Daoy (cell line): Measurements from ENCODE around the gene CCL22. TPM values are rescaled to one million over a fixed set of nuclear protein-coding genes. Genes with fewer than 3 reads are reported as not detected.

Experiments used
- DNase-seq: peaks from one replicate; pipeline ENCODE4 v3.0.0-alpha.2; 2015; ENCODE audit warnings: low read depth
- total RNA-seq: library from RNA; depleted of rRNA; stranded (reverse); fragments of >200 nt; shearing (Covaris generic); gene quantifications from 2 replicates; pipeline ENCODE4 v1.2.3, GENCODE V29; 2014

Gene CCL22
- total RNA-seq, 1 experiment from 2014 or later, result not detected

DNA sequence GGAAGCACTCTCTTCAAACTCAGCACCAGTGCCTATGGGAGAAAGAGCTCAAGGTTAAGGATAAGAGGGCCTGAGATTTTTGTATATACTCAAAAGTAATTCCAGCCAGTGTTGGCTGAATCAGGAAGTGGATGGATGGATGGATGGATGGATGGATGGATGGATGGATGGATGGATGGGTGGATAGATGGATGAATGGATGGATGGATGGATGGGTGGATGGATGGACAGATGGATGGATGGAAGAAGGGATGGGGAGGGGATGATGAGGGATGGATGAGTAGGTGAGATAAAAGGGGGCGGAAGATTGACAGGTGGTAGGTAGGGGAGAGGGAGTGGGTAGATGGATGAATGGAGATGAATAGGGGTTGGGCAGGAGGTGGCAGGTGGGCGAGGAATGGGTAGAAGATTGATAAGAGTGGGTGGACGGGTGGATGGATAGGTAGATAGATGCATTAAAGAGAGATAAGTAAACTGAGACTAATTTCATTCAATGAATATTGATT, 17.8 kb downstream of the CCL22 start:
- no peak for DNase-seq

DNA sequence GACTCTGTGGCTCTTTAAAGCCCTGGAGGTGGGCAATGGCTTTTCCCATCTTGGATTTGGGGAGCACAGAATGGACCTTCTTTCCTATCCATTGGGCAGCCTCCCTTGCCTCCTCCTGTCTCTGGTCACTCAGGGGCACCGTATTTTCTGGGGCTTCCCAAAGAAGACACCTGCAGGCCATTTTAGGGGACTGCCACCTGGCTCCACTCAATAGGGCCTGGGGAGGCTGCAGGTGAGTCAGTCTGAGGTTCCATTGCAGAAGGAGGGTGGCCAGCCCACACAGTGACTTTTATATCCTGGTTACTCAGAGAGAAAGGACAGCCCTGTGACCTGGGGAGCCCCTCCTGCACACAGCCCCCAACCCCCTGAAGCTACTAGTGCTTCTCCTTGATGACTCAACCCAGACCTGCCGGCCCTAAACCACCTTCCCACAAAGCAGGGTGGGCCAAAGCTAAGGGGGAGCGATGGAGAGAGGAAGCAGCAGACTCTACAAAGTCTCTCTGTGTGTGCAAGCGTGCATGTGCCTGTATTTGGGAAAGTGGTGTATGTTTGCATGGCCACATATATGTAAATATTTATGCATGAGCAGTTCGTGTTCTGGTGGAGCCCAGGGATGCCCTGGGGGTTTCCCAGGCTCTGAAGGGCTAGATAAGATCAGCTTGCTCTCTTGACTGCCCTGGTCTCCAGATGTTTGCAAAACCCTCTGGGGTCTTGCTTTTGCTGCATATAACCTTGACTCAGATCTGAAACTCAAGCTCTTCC, 18.7 kb downstream of the CCL22 start:
- DNase-seq, result peak; percentile 56

DNA sequence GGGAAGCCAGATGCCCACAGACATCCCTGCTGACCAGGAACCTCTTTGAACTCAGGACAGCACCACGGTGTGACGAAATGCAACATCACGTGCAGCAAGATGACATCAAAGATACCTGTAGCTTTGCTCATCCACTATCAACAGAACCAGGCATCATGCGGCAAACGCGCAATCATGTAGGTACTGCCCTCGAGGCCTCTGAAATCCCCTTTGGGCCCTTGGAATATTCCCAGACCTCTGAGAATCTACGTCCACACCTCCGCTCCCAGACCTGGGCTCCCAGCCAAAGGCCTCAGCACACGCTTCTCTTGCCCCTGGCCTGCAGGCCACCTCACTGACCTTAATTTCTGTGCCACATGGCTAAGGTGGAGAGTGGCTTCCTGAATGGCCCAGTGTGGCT, 21.0 kb downstream of the CCL22 start:
- DNase-seq, result no peak

DNA sequence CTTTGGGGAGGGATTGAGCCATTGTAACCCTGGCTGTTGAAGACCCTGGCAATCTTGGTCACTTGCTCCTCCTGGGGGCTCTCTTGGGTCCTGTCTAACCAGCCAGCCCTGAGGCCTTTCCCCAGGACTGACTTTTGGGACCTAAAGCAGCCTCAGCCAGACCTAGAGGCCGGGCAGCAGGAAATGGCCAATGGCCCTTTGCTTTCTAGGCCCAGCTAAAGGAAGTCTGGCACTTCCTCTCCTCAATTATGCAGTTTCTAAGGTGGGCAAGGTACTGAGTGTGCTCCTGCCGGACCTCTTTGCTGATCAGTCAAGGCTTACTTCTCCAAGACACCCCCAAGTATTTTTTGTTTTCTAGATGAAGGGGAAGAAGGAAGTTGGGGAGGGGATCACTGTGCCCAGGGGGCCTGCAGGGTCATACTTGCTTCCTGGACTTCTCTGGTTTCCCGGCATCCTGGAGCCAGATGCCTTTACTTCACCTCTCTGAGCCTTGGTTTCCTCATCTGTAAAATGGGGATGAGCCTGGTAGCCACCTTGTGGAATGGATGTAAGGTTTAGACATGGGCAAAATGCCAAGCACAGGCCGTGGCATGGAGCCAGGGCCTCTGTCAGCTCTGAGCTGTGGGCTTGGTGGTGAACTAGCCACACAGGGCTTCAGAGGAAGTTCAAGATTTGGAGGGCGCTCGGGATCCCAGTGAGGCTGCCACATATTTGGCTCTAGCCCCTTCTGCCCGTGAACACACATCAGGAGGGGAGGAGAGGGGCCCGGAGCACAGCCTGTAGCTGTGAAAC, 22.3 kb downstream of the CCL22 start:
- DNase-seq, result peak; percentile 59

DNA sequence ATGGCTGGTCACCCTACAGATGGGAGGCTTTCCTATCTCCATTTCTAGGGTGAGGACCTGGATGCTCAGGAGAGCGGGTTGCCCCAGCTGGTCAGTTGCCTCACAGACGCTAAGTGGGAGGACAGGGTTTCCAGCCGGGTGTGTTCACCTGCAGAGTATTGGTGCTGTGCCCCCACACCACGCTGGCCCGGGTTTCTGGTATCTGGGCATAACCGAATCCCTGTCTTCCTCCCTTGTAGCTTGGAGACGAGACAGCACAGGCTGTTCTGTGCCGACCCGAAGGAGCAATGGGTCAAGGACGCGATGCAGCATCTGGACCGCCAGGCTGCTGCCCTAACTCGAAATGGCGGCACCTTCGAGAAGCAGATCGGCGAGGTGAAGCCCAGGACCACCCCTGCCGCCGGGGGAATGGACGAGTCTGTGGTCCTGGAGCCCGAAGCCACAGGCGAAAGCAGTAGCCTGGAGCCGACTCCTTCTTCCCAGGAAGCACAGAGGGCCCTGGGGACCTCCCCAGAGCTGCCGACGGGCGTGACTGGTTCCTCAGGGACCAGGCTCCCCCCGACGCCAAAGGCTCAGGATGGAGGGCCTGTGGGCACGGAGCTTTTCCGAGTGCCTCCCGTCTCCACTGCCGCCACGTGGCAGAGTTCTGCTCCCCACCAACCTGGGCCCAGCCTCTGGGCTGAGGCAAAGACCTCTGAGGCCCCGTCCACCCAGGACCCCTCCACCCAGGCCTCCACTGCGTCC, 23.4 kb downstream of the CCL22 start:
- DNase-seq, result no peak

DNA sequence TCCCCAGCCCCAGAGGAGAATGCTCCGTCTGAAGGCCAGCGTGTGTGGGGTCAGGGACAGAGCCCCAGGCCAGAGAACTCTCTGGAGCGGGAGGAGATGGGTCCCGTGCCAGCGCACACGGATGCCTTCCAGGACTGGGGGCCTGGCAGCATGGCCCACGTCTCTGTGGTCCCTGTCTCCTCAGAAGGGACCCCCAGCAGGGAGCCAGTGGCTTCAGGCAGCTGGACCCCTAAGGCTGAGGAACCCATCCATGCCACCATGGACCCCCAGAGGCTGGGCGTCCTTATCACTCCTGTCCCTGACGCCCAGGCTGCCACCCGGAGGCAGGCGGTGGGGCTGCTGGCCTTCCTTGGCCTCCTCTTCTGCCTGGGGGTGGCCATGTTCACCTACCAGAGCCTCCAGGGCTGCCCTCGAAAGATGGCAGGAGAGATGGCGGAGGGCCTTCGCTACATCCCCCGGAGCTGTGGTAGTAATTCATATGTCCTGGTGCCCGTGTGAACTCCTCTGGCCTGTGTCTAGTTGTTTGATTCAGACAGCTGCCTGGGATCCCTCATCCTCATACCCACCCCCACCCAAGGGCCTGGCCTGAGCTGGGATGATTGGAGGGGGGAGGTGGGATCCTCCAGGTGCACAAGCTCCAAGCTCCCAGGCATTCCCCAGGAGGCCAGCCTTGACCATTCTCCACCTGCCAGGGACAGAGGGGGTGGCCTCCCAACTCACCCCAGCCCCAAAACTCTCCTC, 24.1 kb downstream of the CCL22 start:
- DNase-seq, result no peak

DNA sequence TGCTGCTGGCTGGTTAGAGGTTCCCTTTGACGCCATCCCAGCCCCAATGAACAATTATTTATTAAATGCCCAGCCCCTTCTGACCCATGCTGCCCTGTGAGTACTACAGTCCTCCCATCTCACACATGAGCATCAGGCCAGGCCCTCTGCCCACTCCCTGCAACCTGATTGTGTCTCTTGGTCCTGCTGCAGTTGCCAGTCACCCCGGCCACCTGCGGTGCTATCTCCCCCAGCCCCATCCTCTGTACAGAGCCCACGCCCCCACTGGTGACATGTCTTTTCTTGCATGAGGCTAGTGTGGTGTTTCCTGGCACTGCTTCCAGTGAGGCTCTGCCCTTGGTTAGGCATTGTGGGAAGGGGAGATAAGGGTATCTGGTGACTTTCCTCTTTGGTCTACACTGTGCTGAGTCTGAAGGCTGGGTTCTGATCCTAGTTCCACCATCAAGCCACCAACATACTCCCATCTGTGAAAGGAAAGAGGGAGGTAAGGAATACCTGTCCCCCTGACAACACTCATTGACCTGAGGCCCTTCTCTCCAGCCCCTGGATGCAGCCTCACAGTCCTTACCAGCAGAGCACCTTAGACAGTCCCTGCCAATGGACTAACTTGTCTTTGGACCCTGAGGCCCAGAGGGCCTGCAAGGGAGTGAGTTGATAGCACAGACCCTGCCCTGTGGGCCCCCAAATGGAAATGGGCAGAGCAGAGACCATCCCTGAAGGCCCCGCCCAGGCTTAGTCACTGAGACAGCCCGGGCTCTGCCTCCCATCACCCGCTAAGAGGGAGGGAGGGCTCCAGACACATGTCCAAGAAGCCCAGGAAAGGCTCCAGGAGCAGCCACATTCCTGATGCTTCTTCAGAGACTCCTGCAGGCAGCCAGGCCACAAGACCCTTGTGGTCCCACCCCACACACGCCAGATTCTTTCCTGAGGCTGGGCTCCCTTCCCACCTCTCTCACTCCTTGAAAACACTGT, 25.0 kb downstream of the CCL22 start:
- DNase-seq, result peak; percentile 49

DNA sequence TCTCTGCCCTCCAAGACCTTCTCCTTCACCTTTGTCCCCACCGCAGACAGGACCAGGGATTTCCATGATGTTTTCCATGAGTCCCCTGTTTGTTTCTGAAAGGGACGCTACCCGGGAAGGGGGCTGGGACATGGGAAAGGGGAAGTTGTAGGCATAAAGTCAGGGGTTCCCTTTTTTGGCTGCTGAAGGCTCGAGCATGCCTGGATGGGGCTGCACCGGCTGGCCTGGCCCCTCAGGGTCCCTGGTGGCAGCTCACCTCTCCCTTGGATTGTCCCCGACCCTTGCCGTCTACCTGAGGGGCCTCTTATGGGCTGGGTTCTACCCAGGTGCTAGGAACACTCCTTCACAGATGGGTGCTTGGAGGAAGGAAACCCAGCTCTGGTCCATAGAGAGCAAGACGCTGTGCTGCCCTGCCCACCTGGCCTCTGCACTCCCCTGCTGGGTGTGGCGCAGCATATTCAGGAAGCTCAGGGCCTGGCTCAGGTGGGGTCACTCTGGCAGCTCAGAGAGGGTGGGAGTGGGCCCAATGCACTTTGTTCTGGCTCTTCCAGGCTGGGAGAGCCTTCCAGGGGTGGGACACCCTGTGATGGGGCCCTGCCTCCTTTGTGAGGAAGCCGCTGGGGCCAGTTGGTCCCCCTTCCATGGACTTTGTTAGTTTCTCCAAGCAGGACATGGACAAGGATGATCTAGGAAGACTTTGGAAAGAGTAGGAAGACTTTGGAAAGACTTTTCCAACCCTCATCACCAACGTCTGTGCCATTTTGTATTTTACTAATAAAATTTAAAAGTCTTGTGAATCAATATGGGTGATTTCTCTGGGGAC, 25.9 kb downstream of the CCL22 start:
- DNase-seq, result no peak

DNA sequence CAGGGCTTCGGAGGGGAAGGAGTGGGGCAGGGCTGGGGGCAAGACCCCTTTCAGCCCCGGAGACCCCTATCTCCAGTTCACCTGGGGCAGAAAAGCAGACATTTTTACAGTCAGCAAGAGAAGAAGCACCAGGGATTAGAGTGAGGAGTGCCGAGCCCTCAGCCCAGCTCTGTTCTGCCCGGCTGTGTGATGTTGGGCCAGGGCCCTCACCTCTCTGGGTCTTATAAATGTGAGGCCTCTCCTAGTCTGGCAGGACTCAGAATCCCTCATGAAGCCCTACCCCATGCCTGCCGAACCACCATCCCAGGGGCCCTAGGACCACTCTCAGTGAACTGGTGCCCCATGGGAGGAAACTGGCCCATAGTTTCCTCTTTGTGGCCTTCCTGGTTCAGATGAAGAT, 26.5 kb downstream of the CCL22 start:
- DNase-seq, result no peak

DNA sequence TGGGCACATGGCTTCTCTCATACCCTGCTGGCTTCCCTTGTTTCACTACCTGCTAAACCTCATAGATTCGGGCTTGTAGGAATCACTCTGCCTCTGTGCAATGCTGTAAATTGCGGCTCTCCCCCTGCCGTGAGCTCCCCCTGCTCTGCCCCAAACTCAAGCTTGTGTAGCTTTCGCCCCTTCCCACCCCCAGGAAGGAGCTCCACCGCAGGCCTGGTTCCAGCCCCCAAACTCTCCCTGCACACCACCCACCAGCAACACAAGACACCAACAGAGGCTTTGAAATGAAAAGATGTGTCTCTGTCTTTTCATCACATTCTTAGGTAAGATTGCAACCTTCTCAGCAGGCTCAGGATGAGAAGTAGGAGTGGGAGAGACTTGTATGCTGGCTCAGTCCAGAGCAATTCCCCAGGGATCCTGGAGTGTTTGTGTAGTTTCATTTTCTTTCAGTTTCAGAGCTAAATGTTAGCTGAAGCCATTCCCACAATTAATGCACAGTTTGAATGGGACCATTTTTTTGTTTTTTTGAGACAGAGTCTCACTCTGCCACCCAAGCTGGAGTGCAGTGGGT, 27.9 kb downstream of the CCL22 start:
- peak; percentile 27 for DNase-seq

DNA sequence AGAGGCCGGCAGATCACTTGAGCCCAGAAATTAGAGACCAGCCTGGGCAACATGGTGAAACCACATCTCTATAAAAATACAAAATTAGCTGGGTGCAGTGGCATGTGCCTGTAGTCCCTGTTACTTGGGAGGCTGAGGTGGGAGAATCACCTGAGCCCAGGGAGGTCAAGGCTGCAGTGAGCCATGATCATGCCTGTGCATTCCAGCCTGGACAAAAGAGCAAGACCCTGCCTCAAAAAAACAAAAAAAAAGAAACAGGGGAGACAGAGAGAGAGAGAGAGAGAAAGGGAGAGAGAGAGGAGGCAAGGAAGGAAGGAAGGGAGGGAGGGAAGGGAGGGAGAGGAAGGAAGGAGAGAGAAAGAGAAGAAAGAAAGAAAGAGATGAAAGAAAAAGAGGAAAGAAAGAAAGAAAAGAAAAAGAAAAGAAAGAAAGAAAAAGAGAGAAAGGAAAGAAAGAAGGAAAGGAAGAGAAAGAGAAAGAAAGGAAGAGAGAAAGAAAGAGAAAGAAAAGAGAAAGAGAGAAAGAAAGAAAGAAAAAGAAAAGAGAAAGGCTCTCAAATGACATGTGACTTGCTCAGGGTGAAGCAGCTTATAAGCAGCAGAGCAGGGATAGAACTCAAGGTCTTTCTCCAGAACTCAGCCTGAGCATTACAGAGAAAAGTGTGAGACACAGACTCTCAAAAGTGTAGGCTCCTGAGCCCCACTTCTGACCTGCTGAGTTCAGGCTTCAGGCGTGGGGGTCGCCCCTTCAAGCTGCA, 29.2 kb downstream of the CCL22 start:
- no peak for DNase-seq

DNA sequence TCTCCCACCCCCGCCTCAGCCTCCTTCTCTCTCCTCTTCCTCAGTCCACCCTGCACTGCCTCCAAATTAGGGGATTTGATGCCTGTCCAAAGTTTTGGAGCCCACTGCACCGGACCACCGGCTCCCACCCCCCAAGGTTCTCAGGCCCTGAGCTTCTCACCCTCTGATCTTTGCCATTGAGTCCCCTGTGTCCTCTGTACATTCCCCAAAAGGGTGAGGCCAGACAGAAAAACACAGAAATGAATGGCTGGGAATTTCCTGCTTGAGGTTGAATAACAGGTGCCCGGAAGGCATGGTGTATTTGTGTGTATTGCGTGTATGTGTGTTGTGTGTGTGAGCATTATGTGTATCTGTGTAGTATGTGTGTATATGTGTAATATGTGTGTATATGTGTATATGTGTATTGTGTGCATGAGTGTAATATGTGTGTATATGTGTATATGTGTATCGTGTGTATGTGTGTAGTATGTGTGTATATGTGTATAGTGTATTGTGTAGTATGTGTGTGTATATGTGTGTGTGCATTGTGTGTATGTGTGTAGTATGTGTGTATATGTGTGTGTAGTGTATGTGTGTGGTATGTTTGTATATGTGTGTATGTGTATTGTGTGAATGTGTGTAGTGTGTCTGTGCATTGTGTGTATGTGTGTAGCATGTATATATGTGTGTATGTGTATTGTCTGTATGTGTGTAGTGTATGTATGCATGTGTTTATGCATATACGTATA, 29.9 kb downstream of the CCL22 start:
- DNase-seq, result no peak

DNA sequence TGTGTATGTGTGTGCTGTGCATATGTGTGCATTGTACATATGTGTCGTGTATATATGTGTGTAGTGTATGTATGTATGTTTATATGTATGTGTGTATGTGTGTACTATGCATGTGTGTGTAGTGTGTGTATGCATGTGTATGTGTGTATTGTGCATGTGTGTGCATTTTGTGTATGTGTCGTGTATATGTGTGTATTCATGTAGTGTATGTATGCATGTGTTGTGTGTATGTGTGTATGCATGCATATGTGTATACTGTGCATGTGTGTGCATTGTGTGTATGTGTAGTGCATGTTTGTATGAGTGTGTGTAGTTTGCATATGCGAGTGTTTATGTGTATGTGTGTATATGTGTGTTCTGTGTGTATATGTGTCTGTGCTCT, 30.5 kb downstream of the CCL22 start:
- no peak for DNase-seq

DNA sequence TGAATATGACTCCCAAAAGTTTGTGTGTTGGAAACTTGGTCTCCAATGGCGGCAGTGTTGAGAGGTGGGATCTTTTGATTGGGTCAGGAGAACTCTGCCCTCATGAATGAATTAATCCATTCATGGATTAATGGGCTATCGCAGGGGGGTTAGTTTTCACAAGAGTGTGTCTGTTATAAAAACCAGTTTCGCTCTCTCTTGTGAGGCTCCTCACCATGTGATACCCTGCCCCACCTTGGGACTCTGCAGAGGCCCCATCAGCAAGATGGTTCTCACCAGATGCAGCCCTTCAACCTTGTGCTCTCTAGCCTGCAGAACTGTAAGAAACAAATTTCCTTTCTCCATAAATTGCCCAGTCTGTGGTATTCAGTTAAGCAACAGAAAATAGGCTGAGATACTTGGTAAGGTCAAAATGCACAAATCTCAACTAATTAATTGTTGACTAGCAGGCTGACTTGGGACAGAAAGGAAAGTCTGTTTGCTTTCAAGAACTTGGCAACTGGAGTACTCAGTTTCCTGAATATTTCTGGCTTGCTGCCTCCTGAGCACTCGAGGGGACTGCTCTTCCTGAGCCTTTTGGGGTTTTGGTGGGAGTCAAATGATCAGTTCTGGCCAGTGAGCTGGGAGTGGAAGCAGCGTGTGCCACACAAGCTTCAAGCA, 32.2 kb downstream of the CCL22 start:
- DNase-seq, result no peak

DNA sequence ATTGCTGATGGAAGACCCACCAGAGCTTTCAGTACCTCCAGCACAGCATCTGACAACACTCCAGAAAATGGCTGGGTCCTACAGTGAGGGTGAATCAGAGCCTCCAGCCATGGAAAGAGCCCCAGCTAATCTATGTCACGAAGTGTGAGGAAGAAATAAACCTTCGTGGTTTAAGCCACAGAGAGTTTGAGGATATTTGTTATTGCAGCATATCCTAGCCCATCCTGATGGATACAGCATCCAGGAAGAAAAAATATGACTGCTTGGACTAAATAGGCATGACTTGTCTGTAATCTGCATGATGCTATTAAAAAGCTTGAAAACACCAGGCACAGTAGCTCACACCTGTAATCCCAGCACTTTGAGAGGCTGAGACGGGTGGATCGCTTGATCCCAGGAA, 32.7 kb downstream of the CCL22 start:
- DNase-seq, result no peak

DNA sequence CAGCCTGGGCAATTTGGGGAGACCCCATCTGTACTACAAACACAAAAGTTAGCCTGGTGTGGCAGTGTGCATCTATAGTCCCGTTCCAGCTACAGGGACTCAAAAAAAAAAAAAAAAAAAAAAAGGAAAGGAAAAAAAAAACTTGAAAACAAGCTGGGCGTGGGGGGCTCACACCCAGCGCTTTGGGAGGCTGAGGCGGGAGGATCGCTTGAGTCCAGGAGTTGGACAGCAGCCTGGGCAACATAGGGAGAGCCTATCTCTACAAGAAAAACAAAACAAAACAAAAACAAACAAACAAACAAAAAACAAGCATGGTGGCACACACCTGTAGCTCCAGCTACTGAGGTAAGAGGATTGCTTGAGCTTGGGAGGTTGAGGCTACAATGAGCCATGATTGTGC, 33.1 kb downstream of the CCL22 start:
- no peak for DNase-seq

DNA sequence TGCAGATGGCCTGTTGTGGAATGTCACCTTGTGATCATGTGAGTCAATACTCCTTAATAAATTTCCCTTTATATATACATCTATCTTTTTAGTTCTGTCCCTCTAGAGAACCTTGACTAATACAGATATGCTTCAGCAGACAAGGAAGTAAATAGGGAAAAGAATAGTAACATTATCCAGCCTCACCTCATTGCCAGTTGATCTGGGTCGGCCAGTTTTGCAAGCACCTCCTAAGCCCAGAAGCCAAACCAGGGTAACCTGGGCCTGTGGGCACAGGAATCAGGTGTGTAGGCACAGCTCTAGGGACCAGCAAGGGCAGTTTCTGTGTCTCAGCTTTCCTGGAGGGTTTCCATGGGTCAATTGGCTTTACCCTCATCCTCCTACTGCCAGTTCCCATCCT, 34.1 kb downstream of the CCL22 start:
- no peak for DNase-seq
